Measurements from ENCODE around the gene HES4.

HES4 gene, protein sequence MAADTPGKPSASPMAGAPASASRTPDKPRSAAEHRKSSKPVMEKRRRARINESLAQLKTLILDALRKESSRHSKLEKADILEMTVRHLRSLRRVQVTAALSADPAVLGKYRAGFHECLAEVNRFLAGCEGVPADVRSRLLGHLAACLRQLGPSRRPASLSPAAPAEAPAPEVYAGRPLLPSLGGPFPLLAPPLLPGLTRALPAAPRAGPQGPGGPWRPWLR

DNA sequence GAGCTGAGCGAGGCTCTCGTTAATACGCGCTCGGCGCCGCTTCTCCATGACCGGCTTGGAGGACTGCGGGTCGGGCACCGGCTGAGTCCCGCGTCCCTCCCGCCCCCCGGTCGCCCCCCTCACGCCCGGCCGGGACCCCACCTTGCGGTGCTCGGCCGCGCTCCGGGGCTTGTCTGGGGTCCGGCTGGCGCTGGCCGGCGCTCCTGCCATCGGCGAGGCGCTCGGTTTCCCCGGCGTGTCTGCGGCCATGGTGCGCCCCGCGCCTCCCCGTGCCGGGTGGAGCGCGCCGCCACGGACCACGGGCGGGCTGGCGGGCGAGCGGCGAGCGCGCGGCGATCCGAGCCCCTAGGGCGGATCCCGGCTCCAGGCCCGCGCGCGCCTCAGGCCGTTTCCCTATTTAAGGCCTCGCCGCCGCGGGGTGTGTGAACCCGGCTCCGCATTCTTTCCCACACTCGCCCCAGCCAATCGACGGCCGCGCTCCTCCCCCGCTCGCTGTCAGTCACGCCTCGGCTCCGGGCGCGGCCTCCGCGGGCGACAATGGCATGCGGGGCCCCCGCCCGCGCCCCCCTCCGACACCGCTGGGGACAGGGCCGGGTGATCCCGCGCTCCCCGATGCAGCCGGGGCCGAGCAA lies at the start of gene HES4:
Gene HES4 (minus strand): TSS at position 373 of the 632 bp plus-strand sequence. CDS start 124 bp downstream, at position 249.
- in situ Hi-C loops (cut with HindIII; ENCODE audit: low sequenced_read_pairs) = no loop called here
- DNase-seq (ENCODE audit: low read depth) = peak; percentile 77
- H3K4me3 ChIP-seq (ENCODE audit: low read depth, low read length) = peak within 1 kb of the TSS; percentile 56
- TF ChIP-seq, protein P1, sequence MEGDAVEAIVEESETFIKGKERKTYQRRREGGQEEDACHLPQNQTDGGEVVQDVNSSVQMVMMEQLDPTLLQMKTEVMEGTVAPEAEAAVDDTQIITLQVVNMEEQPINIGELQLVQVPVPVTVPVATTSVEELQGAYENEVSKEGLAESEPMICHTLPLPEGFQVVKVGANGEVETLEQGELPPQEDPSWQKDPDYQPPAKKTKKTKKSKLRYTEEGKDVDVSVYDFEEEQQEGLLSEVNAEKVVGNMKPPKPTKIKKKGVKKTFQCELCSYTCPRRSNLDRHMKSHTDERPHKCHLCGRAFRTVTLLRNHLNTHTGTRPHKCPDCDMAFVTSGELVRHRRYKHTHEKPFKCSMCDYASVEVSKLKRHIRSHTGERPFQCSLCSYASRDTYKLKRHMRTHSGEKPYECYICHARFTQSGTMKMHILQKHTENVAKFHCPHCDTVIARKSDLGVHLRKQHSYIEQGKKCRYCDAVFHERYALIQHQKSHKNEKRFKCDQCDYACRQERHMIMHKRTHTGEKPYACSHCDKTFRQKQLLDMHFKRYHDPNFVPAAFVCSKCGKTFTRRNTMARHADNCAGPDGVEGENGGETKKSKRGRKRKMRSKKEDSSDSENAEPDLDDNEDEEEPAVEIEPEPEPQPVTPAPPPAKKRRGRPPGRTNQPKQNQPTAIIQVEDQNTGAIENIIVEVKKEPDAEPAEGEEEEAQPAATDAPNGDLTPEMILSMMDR (IDR thresholded peaks at IDR 0.05; ENCODE audit: low read depth, low read length, missing control alignments) = no peak

DNA sequence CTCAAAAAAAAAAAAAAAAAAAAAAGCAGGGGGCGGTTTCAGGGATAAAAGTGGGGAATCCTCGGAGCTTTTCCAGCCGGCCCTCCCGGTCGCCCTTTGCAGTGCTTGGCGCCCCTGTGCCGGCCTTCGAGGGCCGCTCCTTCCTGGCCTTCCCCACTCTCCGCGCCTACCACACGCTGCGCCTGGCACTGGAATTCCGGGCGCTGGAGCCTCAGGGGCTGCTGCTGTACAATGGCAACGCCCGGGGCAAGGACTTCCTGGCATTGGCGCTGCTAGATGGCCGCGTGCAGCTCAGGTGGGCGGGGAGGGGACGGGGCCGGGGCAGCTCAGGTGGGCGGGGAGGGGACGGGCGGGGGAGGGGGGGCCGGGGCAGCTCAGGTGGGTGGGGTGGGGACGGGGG lies 48.9 kb upstream of the HES4 start:
- TF ChIP-seq, protein P1 (IDR thresholded peaks at IDR 0.05; ENCODE audit: low read depth, low read length, missing control alignments) = no peak
- in situ Hi-C loops (cut with HindIII; ENCODE audit: low sequenced_read_pairs) = no loop called here
- DNase-seq (ENCODE audit: low read depth) = no peak
- H3K4me3 ChIP-seq (ENCODE audit: low read depth, low read length) = no peak overlapping the region

DNA sequence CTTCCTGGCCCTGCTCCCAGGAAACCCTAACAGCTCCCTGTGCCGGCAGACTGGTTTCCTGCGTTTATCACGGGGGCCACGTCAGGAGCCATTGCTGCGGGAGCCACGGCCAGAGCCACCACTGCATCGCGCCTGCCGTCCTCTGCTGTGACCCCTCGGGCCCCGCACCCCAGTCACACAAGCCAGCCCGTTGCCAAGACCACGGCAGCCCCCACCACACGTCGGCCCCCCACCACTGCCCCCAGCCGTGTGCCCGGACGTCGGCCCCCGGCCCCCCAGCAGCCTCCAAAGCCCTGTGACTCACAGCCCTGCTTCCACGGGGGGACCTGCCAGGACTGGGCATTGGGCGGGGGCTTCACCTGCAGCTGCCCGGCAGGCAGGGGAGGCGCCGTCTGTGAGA lies 48.1 kb upstream of the HES4 start:
- in situ Hi-C loops (cut with HindIII; ENCODE audit: low sequenced_read_pairs) = no loop called here
- H3K4me3 ChIP-seq (ENCODE audit: low read depth, low read length) = no peak overlapping the region
- TF ChIP-seq, protein P1 (IDR thresholded peaks at IDR 0.05; ENCODE audit: low read depth, low read length, missing control alignments) = no peak
- no peak for DNase-seq (ENCODE audit: low read depth)

DNA sequence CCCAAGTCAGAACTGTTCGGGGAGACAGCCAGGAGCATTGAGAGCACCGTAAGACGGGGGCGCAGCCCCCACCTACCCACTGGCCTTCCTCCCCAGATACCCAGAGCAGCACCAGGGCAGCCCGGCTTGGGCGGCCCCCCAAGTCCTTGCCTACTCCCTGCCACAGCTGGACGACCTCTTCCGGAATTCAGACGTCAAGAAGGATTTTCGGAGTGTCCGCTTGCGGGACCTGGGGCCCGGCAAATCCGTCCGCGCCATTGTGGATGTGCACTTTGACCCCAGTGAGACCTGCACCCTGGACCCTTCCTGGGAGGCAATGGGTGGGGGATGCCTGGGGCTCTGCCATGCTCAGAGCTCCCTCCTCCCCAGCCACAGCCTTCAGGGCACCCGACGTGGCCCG lies 47.5 kb upstream of the HES4 start:
- TF ChIP-seq, protein P1 (IDR thresholded peaks at IDR 0.05; ENCODE audit: low read depth, low read length, missing control alignments) = no peak
- DNase-seq (ENCODE audit: low read depth) = no peak
- no peak overlapping the region for H3K4me3 ChIP-seq (ENCODE audit: low read depth, low read length)
- in situ Hi-C loops (cut with HindIII; ENCODE audit: low sequenced_read_pairs) = no loop called here

DNA sequence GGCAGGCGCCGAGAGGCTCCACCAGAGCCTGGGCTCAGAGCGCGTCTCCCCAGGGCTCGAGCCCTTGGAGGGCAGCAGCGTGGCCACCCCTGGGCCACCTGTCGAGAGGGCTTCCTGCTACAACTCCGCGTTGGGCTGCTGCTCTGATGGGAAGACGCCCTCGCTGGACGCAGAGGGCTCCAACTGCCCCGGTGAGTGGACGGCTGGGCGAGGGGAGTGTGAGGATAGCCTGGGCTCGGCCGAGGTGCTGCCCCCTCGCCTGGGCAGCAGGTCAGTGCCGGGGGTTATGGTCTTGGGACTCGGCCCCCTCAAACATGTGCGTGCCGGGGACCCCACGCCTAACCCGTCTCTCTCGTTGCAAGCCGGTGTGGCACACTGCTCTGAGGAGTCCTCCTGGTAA lies 46.9 kb upstream of the HES4 start:
- in situ Hi-C loops (cut with HindIII; ENCODE audit: low sequenced_read_pairs) = no loop called here
- H3K4me3 ChIP-seq (ENCODE audit: low read depth, low read length) = no peak overlapping the region
- TF ChIP-seq, protein P1 (IDR thresholded peaks at IDR 0.05; ENCODE audit: low read depth, low read length, missing control alignments) = no peak
- no peak for DNase-seq (ENCODE audit: low read depth)

DNA sequence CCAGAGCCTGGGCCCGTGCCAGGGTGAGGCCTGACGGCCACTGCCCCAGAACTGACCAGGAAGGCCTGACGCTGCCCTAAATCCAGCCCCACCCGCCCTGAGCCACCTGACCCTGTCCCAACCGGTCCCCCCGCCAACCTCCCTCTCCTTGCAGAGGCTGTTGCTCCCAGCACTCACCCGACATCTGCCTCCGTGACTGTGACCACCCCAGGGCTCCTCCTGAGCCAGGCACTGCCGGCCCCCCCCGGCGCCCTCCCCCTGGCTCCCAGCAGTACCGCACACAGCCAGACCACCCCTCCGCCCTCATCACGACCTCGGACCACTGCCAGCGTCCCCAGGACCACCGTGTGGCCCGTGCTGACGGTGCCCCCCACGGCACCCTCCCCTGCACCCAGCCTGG lies 46.3 kb upstream of the HES4 start:
- no peak for DNase-seq (ENCODE audit: low read depth)
- no peak overlapping the region for H3K4me3 ChIP-seq (ENCODE audit: low read depth, low read length)
- in situ Hi-C loops (cut with HindIII; ENCODE audit: low sequenced_read_pairs) = no loop called here
- TF ChIP-seq, protein P1 (IDR thresholded peaks at IDR 0.05; ENCODE audit: low read depth, low read length, missing control alignments) = no peak

Measured in astrocyte of the cerebellum (primary cell).